Ectodermal cell (in vitro differentiated cells): ENCODE measurements around the gene SH3PXD2A.

ENCODE experiments used
- H3K27ac ChIP-seq: 2 replicates; pipeline ENCODE4 v1.7.0; 2013; ENCODE audit warnings: mild to moderate bottlenecking, low read depth, low read length; ENCODE audit not compliant: insufficient read depth, poor library complexity, severe bottlenecking
- H3K27me3 ChIP-seq: 2 replicates; pipeline ENCODE4 v1.7.0; 2013; ENCODE audit warnings: mild to moderate bottlenecking, low read length; ENCODE audit not compliant: insufficient read depth, control insufficient read depth, poor library complexity, severe bottlenecking
- H3K36me3 ChIP-seq: one replicate; pipeline ENCODE4 v1.7.0; 2013; ENCODE audit warnings: low read length; ENCODE audit not compliant: control insufficient read depth, insufficient read depth
- H3K4me1 ChIP-seq: one replicate; pipeline ENCODE4 v1.7.0; 2013; ENCODE audit warnings: low read length; ENCODE audit not compliant: control insufficient read depth, insufficient read depth
- H3K4me3 ChIP-seq: 2 replicates; pipeline ENCODE4 v1.7.0; 2013; ENCODE audit warnings: low read depth, low read length, control low read depth; ENCODE audit not compliant: insufficient read depth
- H3K9me3 ChIP-seq: 2 replicates; pipeline ENCODE4 v1.7.0; 2013; ENCODE audit warnings: mild to moderate bottlenecking, low read length, moderate library complexity; ENCODE audit not compliant: control insufficient read depth
- WGBS, 2 experiments: methylation state at CpG; one replicate each; pipeline ENCODE4 v1.1.7; 2013; ENCODE audit warnings: missing lambda C conversion rate in 2 of 2; 5-methylcytosine and 5-hydroxymethylcytosine counted together

The SH3PXD2A gene

DNA sequence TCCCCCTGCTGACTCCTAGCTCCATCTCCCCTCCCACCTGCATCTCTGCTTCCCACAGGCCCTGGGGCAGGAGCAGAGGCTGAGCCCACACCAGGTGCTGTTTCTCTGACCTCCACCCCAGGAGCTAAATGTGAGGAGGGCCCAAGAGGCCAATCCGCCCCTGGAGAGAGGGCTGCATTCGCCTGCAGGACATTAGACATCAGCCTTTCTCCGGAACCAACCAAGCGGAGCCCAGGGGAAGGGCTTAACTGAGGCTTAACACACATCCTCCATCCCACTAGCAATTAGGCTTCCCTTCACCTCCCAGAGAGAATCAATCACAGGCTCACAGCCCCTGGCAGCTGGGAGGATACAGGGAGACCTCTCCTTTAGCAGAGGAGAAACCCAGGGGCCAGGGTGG, 50.5 kb downstream of the SH3PXD2A start:
- Histone ChIP-seq H3K4me3 (no peak overlapping the region), H3K36me3 (no peaks in the 10 kb centered on the region), H3K27ac (no peak overlapping the region), H3K4me1 (peaks cover 12% of the 10 kb centered on the region), H3K27me3 (peaks cover 27% of the 10 kb centered on the region), H3K9me3 (no peaks in the 10 kb centered on the region)
- WGBS, 2 experiments, result 41 to 53% methylated on average over 4 of the region's 4 CpGs

DNA sequence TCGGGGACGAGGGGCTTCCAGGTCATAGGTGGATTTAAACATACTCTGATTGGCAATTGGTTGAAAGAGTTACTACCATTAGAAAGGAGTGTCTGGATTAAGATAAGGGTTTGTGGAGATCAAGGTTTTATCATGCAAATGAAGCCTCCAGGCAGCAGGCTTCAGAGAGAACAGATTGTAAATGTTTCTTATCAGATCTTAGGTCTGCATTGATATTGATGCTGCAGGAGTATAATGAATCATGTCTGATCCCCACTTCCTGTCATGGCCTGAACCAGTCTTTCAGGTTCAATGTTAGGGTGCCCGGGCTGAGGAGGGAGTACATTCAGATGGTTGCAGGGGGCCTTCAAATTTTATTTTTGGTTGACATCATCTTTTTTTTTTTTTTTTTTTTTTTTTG, 51.4 kb downstream of the SH3PXD2A start:
- 48 to 58% methylated on average over 3 of the region's 3 CpGs for WGBS, 2 experiments
- Histone ChIP-seq H3K36me3 (no peaks in the 10 kb centered on the region), H3K4me3 (no peak overlapping the region), H3K27ac (no peak overlapping the region), H3K27me3 (peaks cover 27% of the 10 kb centered on the region), H3K9me3 (no peaks in the 10 kb centered on the region), H3K4me1 (peaks cover 12% of the 10 kb centered on the region)

DNA sequence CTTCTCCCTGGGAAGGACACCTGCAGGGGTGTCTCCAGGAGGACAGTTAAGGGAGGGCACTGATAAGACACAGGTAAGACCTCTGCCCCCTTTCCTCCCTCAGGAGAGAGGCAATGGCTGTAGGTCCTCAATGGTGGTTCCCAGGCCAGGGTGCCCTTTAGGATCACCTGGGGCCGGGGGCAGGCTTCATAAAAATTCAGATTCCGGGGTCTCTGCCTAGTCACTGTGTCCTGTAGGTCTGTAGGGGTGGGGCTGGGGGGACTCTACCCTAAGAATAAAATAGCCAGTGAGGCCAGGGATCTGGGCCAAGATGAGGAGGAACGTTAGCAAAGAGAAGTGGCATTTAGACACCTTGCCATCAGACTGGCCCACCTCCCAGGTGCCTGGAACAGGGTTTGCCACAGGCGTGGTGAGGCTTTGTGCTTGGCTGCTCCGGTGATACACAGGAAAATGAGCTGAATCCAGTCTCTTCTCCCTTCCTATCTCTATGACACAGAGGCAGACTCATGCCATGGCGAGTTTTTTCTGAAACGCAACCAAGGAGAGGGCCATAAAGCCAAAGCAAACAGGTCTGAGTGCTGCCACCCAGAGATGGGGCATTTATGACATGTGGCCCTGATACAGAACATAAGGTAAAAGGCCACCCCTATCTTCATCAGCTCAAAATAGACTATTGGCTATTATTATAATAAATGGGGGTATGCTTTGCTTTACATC, 52.6 kb downstream of the SH3PXD2A start:
- H3K9me3 ChIP-seq, result no peaks in the 10 kb centered on the region
- peaks cover 27% of the 10 kb centered on the region for H3K27me3 ChIP-seq
- no peak overlapping the region for H3K4me3 ChIP-seq
- peaks cover 12% of the 10 kb centered on the region for H3K4me1 ChIP-seq
- 94 to 95% methylated on average over 7 of the region's 7 CpGs for WGBS, 2 experiments
- H3K36me3 ChIP-seq, result no peaks in the 10 kb centered on the region
- H3K27ac ChIP-seq, result no peak overlapping the region

DNA sequence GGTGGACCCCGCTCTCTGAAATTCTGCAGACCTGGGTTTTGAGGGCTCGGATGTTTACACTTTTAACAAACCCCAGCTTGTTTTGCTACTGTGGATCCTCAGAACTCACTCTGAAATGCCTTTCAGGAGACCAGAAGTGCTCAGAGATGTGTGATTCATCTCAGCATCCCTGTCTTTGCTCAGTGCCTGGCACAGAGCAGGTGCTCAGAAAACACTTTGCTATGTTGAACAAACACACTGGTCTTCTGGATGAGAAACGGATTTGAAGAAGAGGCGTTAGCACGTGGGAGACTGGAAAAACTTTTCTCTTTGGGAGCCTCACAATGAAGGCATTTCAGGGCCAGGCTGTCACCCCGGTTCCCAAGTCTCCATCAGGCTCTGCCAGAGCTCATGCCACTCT, 53.3 kb downstream of the SH3PXD2A start:
- Histone ChIP-seq H3K4me3 (no peak overlapping the region), H3K27ac (no peak overlapping the region), H3K27me3 (peaks cover 20% of the 10 kb centered on the region), H3K36me3 (no peaks in the 10 kb centered on the region), H3K9me3 (no peaks in the 10 kb centered on the region), H3K4me1 (peaks cover 12% of the 10 kb centered on the region)
- WGBS, 2 experiments, result 73 to 76% methylated on average over 6 of the region's 6 CpGs

DNA sequence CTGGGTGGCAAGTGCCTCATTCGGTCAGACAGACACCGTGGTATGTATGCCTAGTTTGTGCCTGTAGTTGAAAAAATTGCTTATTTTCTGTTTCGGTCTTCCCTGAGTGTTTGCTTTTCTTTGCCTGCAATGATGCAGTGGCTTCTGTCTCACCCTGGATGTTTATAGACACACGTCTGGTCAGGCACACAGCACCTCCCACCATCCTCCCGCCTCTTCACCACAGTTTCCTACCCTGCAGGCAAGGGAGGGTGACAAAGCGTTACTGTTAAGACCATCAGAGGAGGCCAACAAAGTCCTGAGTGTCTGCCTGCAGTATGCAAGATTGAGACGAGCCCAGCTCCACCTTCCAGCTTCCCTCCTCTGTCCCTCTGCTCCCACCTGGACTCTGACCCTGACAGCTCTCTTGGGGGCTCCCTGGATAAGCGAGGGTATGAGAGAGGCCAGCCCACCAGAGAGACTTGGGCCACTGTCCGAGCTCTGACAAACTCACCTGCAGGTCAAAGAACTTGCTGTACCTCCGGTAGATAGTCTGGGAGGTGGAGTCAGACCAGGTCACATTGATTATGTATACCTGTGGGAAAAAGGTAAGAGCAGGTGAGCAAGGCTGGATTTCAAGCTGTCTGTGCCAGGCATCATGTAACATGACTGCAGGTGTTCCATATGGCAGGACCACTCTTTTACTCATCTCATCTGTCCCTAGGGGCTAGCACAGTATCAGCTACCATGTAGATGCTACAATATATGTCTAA, 54.4 kb downstream of the SH3PXD2A start:
- 83 to 86% methylated on average over 10 of the region's 10 CpGs for WGBS, 2 experiments
- Histone ChIP-seq H3K27me3 (peaks cover 9% of the 10 kb centered on the region), H3K27ac (no peak overlapping the region)

DNA sequence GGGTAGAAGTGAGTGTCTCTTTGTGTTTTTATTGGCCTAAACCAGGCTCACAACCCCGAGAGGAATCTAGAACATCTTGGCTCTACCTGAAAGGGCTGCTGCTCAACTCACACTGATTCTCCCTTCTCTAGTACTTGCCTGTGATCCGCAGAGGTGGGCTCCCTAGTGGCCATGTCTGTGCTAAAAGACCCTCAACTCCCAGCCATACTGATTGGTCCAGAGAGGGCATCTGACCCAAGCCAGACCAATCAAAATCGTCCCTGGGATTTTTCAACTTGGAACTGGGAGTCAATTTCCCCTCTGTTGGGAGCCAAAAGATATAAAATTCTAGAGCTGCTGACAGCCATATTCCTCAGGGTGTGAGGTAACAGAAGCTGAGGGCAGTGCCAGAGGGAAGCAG, 55.3 kb downstream of the SH3PXD2A start:
- peaks cover 8% of the 10 kb centered on the region for H3K4me1 ChIP-seq
- H3K4me3 ChIP-seq, result no peak overlapping the region
- H3K27me3 ChIP-seq, result peaks cover 4% of the 10 kb centered on the region
- no peaks in the 10 kb centered on the region for H3K9me3 ChIP-seq
- H3K27ac ChIP-seq, result no peak overlapping the region
- no peaks in the 10 kb centered on the region for H3K36me3 ChIP-seq
- 94% methylated on average over 3 of the region's 3 CpGs for WGBS, 2 experiments

More for the DNA sequence above, 54.4 kb downstream of the SH3PXD2A start:
- H3K9me3 ChIP-seq, result no peaks in the 10 kb centered on the region
- no peak overlapping the region for H3K4me3 ChIP-seq
- H3K4me1 ChIP-seq, result peaks cover 12% of the 10 kb centered on the region
- no peaks in the 10 kb centered on the region for H3K36me3 ChIP-seq

DNA sequence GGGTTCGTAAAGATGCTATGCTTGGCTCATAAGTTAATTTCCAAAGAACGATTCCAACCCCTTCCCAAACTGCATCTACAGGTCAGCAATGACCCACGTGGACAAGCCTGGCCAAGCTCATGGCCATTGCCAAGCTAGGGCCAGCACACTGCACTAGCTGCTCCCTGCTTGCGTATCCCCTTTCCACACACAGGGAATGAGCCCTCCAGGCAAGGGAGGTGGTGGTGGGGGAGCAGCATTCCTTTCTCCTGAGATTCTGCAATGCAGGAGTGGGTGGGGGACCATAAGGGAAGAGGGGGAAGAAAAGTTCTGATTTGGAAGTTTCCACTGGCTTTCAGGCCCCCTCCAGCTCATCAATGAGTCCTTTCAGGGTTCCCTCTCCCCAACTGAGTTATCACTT, 56.0 kb downstream of the SH3PXD2A start:
- Histone ChIP-seq H3K36me3 (no peaks in the 10 kb centered on the region), H3K27ac (no peak overlapping the region), H3K27me3 (peaks cover 4% of the 10 kb centered on the region), H3K4me1 (peaks cover 4% of the 10 kb centered on the region), H3K9me3 (no peaks in the 10 kb centered on the region), H3K4me3 (no peak overlapping the region)
- WGBS, 2 experiments, result 94 to 97% methylated on average over 4 of the region's 4 CpGs

DNA sequence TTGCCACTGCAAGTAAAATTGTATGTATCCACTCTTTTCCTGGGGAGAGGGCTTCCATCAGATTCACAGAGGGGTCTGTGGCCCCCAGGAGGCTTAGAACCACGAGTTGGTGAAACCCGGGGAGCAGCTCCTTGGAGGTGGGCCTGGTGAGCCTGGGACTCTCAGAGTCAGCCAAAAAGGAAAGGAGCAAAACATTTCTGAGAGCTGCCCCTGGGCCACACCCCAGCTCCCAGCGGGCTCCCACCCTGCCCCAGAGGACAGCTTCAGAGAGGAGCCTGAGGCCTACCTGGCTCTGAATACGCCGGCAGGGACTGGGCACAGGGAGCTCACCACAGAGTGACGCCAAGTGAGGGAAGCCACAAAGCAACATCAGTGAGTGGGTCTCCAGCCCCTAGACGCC, 56.9 kb downstream of the SH3PXD2A start:
- no peaks in the 10 kb centered on the region for H3K36me3 ChIP-seq
- no peak overlapping the region for H3K4me3 ChIP-seq
- no peak overlapping the region for H3K27ac ChIP-seq
- H3K4me1 ChIP-seq, result peaks cover 4% of the 10 kb centered on the region
- 93 to 95% methylated on average over 7 of the region's 7 CpGs for WGBS, 2 experiments
- no peaks in the 10 kb centered on the region for H3K9me3 ChIP-seq
- peaks cover 2% of the 10 kb centered on the region for H3K27me3 ChIP-seq

DNA sequence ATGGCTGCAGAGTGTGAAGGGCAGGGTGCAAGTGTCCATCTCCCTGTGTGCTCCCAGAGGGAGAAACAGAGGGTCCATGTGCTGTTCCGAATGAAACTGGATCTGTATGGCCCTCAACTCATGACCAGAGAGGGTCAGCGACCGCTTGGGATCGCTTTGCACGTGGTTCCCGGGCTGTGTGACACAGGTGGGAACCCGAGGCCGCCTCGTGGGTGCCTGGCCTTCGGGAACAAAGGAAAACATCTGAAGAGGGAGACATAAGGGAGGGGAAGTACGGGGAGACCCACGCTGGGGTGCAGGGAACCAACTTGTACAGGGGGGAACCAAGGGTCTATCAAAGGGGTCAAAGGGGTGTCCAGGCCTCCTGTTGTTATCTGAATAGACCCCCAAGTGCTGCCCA, 57.5 kb downstream of the SH3PXD2A start:
- no peaks in the 10 kb centered on the region for H3K27me3 ChIP-seq
- 92 to 93% methylated on average over 12 of the region's 12 CpGs for WGBS, 2 experiments
- no peaks in the 10 kb centered on the region for H3K36me3 ChIP-seq
- H3K27ac ChIP-seq, result no peak overlapping the region
- no peak overlapping the region for H3K4me3 ChIP-seq
- H3K4me1 ChIP-seq, result peaks cover 4% of the 10 kb centered on the region
- no peaks in the 10 kb centered on the region for H3K9me3 ChIP-seq

DNA sequence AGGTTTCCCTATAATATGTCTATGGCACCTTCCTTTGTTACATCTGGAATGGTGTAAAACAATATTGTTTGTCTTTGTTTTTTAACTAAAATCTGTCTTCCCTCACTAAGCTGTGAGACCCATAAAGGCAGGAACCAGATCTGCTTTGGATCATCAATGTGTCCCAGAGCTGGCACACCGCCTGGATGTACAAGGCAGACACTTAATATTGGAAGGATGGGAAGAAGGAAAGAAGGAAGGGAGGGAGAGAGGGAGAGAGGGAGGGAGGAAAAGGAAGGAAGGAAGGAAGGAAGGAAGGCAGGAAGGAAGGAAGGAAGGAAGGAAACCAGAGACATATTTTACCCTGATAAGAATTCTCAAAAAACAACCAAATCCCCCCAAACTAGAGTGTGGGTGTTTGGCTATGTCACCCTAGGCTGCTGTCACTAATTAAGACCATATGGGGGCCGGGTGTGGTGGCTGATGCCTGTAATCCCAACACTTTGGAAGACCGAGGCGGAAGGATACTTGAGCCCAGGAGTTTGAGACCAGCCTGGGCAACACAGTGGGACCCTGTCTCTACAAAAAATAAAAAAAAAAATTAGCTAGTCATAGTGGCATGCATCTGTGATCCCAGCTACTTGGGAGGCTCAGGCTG, 59.6 kb downstream of the SH3PXD2A start:
- Histone ChIP-seq H3K27ac (no peak overlapping the region), H3K4me1 (peaks cover 4% of the 10 kb centered on the region), H3K27me3 (no peaks in the 10 kb centered on the region), H3K9me3 (no peaks in the 10 kb centered on the region), H3K36me3 (no peaks in the 10 kb centered on the region), H3K4me3 (no peak overlapping the region)
- WGBS, 2 experiments, result 93 to 94% methylated on average over 4 of the region's 4 CpGs
